Ovary (tissue), 3 donors: ENCODE data around the gene MPP2.

Experiments
- EP300 ChIP-seq: sonication (generic); formaldehyde crosslinking; IDR thresholded peaks from one replicate; pipeline ENCODE4 v1.6.1; 2017; ENCODE audit warnings: antibody characterized with exemption
- POLR2A ChIP-seq: fragments of 450-650 bp; IDR thresholded peaks from one replicate; pipeline ENCODE4 v1.6.1; 2017; ENCODE audit warnings: antibody characterized with exemption, mild to moderate bottlenecking, moderate library complexity
- TF ChIP-seq, protein P1 (sequence below), 3 donors: fragments of 450-650 bp in 2 of 3; fragments of 200-600 bp in 1 of 3; IDR thresholded peaks; one replicate each; pipeline versions ENCODE4 v1.5.1 to v1.8.0; 2016 to 2022; ENCODE audit warnings: antibody characterized with exemption in 3 of 3, mild to moderate bottlenecking in 1 of 3
- donor health status: DM: no; HTN: no; CAD: no.

DNA sequence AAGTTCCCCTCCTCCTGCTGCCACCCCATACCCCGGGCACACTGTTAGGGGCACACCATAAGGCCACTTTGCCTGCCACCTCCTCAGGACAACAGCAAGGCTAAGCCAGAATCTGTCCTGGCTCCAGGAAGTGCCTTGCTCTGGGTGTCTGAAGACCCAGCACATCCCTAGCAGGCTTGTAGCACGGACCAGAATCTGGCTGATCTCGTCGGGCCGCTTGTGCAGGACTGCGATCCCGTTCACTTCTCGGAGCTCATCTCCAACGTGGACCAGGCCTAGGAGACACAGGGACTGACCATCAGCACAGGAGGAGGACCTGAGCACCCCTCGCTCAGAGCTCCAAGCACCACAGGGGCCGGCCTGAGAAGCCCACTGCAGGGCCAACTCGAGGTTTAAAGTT is 81.8 kb downstream of the MPP2 start:
- TF ChIP-seq, protein P1, sequence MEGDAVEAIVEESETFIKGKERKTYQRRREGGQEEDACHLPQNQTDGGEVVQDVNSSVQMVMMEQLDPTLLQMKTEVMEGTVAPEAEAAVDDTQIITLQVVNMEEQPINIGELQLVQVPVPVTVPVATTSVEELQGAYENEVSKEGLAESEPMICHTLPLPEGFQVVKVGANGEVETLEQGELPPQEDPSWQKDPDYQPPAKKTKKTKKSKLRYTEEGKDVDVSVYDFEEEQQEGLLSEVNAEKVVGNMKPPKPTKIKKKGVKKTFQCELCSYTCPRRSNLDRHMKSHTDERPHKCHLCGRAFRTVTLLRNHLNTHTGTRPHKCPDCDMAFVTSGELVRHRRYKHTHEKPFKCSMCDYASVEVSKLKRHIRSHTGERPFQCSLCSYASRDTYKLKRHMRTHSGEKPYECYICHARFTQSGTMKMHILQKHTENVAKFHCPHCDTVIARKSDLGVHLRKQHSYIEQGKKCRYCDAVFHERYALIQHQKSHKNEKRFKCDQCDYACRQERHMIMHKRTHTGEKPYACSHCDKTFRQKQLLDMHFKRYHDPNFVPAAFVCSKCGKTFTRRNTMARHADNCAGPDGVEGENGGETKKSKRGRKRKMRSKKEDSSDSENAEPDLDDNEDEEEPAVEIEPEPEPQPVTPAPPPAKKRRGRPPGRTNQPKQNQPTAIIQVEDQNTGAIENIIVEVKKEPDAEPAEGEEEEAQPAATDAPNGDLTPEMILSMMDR (IDR thresholded peaks at IDR 0.05): no peak
- TF ChIP-seq EP300 (no peak), POLR2A (no peak)
